Fibroblast of pulmonary artery (primary cell): ENCODE results near the gene CACNA2D4.
A peak's percentile ranks its signal among the peaks of the same experiment; 100 is the strongest.

Experiments
- DNase-seq: peaks from one replicate; pipeline ENCODE4 v3.0.0-alpha.2; 2010; ENCODE audit warnings: low read depth
- H3K4me3 ChIP-seq: replicated peaks from 2 replicates; pipeline ENCODE4 v1.5.1; 2011; ENCODE audit warnings: low read depth, mild to moderate bottlenecking, control low read depth, low read length, moderate library complexity
- CTCF ChIP-seq: IDR thresholded peaks from 2 replicates; pipeline ENCODE4 v1.5.1; 2011; ENCODE audit warnings: mild to moderate bottlenecking, control low read depth, low read length, inconsistent platforms; ENCODE audit errors: missing control alignments

Gene CACNA2D4

GRCh38 chr12:1792406-1792805 lies 126.0 kb downstream of the CACNA2D4 start:
- no peak overlapping the region for H3K4me3 ChIP-seq
- TF ChIP-seq CTCF: no peak
- DNase-seq: no peak

- peak; percentile 80 for DNase-seq
- H3K4me3 ChIP-seq: no peak overlapping the region
- TF ChIP-seq CTCF: peak; percentile 86
These were observed 127.2 kb downstream of the CACNA2D4 start for GRCh38 chr12:1791104-1791841.

GRCh38 chr12:1790444-1790843 lies 128.0 kb downstream of the CACNA2D4 start:
- H3K4me3 ChIP-seq: no peak overlapping the region
- DNase-seq: no peak

GRCh38 chr12:1787714-1788113 lies 130.7 kb downstream of the CACNA2D4 start:
- H3K4me3 ChIP-seq: no peak overlapping the region
- DNase-seq: no peak
- no peak for TF ChIP-seq CTCF

More at GRCh38 chr12:1790444-1790843, 128.0 kb downstream of the CACNA2D4 start:
- no peak for TF ChIP-seq CTCF

GRCh38 chr12:1782215-1782614 lies 136.2 kb downstream of the CACNA2D4 start:
- no peak for DNase-seq
- no peak for TF ChIP-seq CTCF
- no peak overlapping the region for H3K4me3 ChIP-seq

GRCh38 chr12:1781772-1782171 lies 136.7 kb downstream of the CACNA2D4 start:
- no peak overlapping the region for H3K4me3 ChIP-seq
- DNase-seq: peak; percentile 31

More at GRCh38 chr12:1781772-1782171, 136.7 kb downstream of the CACNA2D4 start:
- no peak for TF ChIP-seq CTCF
